Measurements from ENCODE around the gene BMPR1A.

BMPR1A gene

DNA sequence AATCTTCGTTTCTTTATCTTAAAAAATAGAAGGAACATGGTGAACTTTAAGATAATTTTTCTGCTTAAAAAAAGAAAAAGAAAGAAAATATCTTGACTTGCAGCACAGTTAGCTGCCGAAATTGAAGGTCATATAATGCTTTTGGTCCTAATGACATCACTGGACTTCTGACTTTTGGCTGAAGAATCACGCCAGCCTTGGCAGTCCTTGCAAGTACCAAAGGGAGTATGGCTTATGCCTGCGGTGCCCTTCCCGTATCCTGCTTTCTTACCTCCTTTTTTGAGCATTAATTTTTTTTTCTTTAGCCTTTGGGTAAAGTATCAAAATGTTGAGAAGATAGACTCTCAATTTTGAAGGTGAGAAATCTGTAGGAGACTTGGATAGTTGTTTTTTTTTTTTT lies 7.0 kb downstream of the BMPR1A start:
- no peak for TF ChIP-seq POLR2A (IDR thresholded peaks at IDR 0.05; ENCODE audit: low read length)
- TF ChIP-seq GATA1 (IDR thresholded peaks at IDR 0.05; ENCODE audit: low read depth, low read length): no peak
- DNase-seq: no peak

DNA sequence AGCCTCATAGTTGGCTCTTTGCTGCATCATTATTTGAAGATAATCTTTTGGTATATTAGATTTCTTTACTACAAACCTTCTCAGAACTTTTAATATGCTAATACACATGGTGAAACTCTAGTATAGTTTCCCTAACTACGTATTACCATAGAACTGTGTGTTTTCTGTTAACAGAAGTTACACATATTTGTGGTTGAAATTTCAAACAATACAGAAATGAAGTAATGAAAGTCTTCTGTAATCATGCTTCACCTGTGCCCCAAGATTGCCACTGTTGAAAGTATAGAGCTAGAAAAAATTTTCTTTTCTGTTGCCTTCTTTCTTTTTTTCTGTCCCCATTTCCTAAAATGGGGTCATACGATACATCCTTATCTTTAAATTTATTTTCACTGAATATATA lies 9.1 kb downstream of the BMPR1A start:
- no peak for DNase-seq
- no peak for TF ChIP-seq POLR2A (IDR thresholded peaks at IDR 0.05; ENCODE audit: low read length)
- TF ChIP-seq GATA1 (IDR thresholded peaks at IDR 0.05; ENCODE audit: low read depth, low read length): no peak

DNA sequence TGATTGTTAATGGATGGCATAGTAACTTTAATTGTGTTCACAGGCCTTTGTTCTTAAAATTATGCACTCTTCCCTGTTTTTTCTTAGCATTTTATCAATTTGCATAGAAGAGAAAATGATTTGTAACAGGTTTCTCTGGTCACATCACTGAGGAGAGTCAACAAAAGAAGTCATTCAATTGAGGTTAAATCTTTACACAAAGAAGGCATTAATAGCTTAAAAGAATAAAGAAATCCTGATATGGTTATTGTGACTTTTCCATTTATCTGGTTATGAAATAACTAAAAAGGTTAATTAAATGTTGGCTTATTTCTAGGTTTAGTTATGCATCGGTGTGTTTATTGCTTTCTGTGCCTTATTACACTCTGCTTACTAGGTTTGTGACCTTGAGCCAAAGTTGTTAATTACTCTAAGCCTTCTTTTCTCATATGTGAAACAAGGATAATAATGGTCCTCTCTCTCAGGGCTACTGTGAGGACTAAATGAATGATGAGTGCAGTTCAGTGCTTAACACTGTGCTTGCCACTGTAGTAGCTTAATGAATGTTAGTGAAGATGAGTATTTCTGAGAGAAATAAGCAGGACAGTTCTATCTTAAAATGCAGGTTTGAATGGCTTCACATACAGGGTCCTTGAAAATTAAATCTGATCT lies 12.1 kb downstream of the BMPR1A start:
- DNase-seq: no peak

DNA sequence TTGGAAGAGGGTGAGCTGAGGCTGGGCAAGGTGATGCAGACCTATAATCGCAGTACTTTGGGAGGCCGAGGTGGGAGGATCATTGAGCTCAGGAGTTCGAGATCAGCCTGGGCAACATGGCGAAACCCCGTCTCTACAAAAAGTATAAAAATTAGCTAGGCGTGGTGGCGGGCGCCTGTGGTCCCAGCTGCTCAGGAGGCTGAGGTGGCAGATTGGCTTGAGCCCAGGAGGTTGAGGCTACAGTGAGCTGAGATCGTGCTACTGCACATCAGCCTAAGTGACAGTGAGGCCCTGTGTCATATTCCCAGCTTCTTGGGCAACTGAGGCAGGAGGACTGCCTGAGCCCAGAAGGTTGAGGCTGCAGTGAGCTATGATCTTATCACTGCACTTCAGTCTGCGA lies 13.6 kb downstream of the BMPR1A start:
- TF ChIP-seq POLR2A (IDR thresholded peaks at IDR 0.05; ENCODE audit: low read length) (no peak), GATA1 (IDR thresholded peaks at IDR 0.05; ENCODE audit: low read depth, low read length) (no peak)
- DNase-seq: no peak

More for the DNA sequence above, 12.1 kb downstream of the BMPR1A start:
- TF ChIP-seq GATA1 (IDR thresholded peaks at IDR 0.05; ENCODE audit: low read depth, low read length) (no peak), POLR2A (IDR thresholded peaks at IDR 0.05; ENCODE audit: low read length) (no peak)

DNA sequence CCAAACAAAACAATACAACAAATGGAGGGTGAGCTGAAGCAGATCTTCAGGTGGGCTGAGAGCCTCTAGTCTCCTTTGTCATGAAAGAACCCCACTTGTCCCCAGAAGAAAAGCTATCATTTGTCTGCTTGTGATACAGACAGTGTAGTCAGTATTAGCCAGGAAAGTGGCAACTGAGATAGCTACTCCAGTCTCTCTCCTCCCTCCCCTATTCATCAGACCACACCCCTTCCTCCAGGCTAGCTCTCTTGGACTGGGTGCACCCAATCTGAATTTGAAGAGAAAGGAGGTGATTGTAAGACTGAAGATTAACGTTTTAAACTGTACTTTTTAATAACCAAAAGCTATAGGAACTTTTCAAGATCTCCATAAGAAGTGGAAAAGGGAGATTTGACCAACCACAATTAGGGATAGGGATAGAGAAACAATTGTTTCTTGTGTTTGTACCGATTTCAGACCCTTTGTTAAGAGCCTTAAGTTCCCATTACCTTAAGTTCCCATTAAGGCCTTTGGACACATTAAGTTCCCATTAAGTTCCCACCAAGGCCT lies 14.1 kb downstream of the BMPR1A start:
- TF ChIP-seq GATA1 (IDR thresholded peaks at IDR 0.05; ENCODE audit: low read depth, low read length) (no peak), POLR2A (IDR thresholded peaks at IDR 0.05; ENCODE audit: low read length) (no peak)
- DNase-seq: peak; percentile 23 to 31

DNA sequence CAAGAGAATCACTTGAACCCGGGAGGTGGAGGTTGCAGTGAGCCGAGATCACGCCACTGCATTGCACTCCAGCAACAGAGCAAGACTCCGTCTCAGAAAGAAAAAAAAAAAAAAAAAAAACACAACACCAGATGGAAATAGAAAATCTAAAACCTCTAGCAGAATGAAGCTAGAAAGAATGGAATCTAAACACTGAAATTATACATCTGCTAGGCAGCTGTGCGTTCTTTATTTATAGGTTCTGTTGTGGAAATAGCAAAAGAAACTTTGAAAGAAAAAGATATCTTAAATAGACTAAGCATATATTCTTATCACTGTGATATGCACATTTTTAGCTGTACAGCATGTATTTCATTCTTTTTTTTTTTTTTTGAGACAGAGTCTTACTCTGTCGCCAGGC lies 17.1 kb downstream of the BMPR1A start:
- TF ChIP-seq GATA1 (IDR thresholded peaks at IDR 0.05; ENCODE audit: low read depth, low read length): no peak
- no peak for TF ChIP-seq POLR2A (IDR thresholded peaks at IDR 0.05; ENCODE audit: low read length)
- no peak for DNase-seq

DNA sequence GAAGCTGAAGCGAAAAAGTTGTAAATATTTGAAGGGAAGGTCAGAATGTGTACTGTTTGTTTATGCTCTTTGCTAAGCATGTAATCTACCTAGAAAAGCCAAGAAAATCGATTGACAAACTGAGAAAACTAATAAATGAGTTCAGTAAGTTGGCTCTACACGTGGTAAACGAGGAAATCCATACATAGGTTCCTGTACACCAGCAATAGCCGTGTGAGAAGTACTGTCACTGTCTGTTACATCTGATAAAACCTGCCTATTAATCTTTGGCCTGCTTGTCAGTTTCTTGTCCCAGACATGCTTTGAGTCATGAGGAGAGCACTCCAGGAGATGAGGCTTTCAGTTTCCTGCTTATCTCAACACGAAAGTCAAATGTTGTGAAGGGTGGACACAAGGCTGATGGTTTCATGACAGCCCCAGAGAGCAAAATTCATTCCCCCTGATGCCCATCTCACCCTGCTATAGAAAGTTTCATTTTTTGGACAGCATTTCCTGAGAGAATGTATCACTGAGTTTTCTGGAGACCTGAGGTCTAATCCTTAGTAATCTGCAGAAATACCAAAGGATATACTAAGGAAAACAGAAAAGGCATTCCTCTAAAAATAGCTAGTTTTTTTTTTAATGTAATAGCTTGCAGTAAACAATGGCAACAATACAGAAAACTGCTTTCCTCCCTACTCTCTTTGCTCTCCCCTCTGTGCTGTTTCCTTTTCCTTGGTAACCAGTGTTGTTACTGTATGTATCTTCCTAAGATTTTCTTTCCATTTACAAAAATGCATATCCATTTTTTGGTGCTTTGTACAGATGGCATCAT lies 18.8 kb downstream of the BMPR1A start:
- TF ChIP-seq POLR2A (IDR thresholded peaks at IDR 0.05; ENCODE audit: low read length) (peak; percentile 42), GATA1 (IDR thresholded peaks at IDR 0.05; ENCODE audit: low read depth, low read length) (no peak)
- DNase-seq: peak; percentile 61 to 84

DNA sequence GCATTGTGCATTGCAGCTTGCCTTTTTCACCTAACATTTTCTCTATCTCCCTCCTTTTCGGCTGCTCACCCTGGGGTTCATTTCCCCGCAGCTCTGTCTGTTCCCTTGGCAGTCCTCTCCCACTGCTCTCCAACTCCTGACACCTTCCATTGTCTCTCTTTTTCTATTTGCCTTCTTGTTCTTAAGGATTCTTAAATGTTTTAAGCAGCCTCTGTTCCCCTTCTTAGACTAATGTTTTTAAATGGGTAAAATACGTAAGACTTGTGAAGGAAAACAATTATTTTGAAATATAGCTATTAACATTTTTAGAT lies 19.4 kb downstream of the BMPR1A start:
- no peak for TF ChIP-seq POLR2A (IDR thresholded peaks at IDR 0.05; ENCODE audit: low read length)
- TF ChIP-seq GATA1 (IDR thresholded peaks at IDR 0.05; ENCODE audit: low read depth, low read length): no peak
- no peak for DNase-seq

DNA sequence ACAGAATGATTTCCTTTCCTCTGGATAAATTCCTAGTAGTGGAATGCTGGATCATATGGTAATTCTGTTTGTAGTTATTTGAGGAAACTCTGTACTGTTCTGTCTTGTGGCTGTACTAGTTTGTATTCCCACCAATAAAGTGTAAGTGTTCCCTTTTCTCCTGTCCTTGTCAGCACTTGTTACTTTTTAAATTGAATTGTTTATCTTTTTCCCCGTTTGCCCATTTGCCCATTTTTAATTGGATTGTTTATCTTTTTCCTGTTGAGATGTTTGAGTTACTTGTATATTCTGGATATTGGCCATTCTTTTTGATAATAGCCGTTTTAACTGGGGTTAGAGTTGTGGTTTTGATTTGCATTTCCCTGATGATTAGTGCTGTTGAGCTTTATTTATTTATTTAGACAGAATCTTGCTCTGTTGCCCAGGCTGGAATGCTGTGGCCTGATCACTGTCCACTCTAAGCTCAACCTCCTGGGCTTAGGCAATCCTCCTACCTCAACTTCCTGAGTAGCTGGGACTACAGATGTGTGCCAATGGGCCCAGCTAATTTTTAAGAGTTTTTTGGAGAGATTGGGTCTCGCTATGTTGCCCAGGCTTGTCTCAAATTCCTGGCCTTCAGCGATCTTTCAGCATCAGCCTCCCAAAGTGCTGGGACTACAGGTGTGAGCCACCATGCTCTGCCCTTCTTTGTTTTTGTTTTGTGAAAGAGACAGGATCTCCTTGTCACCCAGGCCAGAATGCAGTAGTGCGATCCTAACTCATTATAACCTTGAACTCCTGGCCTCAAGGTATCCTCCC lies 23.0 kb downstream of the BMPR1A start:
- no peak for DNase-seq
- TF ChIP-seq POLR2A (IDR thresholded peaks at IDR 0.05; ENCODE audit: low read length) (no peak), GATA1 (IDR thresholded peaks at IDR 0.05; ENCODE audit: low read depth, low read length) (no peak)

DNA sequence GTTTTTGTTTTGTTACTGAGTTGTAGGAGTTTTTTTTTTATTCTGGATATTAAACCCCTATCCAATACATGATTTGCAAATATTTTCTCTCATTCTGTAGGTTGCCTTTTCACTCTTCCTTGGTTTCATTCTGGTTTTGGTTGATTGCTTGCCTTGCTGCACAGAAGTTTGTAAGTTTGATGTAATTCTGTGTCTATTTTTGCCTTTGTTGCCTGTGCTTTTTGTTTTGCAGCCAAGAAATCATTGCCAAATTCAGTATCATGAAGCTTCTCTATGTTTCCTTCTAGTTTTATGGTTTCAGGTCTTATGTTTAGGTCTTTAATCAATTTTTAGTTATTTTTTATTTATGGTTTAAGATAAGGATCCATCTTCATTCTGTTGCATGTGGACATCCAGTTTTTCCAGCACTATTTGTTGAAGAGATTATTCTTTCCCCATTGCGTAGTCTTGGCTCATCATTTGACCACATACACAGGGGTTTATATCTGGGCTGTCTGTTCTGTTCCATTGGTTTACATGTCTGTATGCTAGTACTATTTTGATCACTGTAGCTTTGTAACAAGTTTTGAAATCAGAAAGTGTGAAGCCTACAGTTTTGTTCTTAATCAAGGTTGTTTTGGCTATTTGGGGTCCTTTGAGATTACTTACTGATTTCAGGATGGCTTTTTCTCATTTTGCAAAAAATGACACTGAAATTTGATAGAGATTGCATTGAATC lies 26.4 kb downstream of the BMPR1A start:
- no peak for DNase-seq
- TF ChIP-seq POLR2A (IDR thresholded peaks at IDR 0.05; ENCODE audit: low read length) (no peak), GATA1 (IDR thresholded peaks at IDR 0.05; ENCODE audit: low read depth, low read length) (no peak)

DNA sequence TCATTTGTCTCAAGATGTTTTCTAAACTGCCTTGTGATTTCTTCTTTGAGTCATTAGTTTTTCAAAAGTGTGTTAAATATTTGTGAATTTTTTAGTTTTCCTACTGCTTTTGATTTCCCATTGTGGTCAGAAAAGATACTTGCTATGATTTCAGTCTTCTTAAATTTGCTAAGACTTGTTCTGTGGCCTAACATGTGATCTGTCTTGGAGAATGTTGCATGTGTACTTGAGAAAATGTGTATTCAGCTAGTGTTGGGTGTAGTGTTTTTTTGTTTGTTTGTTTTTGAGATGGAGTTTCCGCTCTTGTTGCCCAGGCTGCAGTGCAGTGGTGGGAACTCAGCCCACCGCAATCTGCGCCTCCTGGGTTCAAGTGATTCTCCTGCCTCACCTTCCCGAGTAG lies 28.6 kb downstream of the BMPR1A start:
- no peak for DNase-seq
- no peak for TF ChIP-seq POLR2A (IDR thresholded peaks at IDR 0.05; ENCODE audit: low read length)
- TF ChIP-seq GATA1 (IDR thresholded peaks at IDR 0.05; ENCODE audit: low read depth, low read length): no peak

DNA sequence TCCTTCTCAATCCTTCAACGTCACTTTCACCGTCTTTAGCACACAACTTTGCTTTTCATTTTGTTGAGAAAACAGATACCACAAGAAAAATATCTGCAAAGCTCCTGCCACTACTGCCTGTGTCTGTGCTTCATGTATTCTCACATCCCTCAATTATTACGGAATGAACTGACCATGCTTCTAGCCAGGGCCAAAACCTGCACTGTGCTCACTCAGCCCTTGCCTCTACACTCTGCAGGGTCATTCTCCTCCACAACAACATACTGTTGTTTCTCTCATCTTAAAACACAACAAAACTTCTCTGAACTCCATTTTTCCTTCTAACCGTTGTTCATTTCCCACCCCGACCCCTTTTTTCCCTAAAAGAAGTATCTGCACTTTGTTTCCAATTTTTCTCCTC lies 29.5 kb downstream of the BMPR1A start:
- TF ChIP-seq GATA1 (IDR thresholded peaks at IDR 0.05; ENCODE audit: low read depth, low read length): no peak
- TF ChIP-seq POLR2A (IDR thresholded peaks at IDR 0.05; ENCODE audit: low read length): no peak
- DNase-seq: no peak

DNA sequence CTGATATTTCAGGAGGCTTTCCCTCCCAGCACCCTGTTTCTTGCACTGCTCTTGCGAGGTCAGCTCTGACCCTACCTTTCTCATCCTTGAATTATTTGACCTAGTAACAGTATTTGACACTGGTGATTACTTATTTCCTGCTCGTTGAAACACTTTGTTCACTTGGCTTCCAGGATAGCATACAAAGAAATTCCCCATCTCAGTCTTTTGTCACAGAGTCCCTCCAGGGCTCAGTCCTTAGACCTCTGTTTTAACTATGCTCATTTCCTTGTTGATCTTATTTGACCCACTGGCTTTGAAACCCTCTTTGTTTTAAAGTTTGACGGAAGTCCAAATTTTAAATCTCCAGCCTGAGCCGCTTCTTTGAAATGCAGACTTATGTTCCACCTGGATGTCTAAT lies 29.9 kb downstream of the BMPR1A start:
- TF ChIP-seq GATA1 (IDR thresholded peaks at IDR 0.05; ENCODE audit: low read depth, low read length): no peak
- TF ChIP-seq POLR2A (IDR thresholded peaks at IDR 0.05; ENCODE audit: low read length): no peak
- DNase-seq: no peak
